ENCODE results near the gene CARD14. TPM values are rescaled to one million over a fixed set of nuclear protein-coding genes. Genes with fewer than 3 reads are reported as not detected.

CARD14 gene
- total RNA-seq, 1 donor from 2014 or later = not detected

DNA sequence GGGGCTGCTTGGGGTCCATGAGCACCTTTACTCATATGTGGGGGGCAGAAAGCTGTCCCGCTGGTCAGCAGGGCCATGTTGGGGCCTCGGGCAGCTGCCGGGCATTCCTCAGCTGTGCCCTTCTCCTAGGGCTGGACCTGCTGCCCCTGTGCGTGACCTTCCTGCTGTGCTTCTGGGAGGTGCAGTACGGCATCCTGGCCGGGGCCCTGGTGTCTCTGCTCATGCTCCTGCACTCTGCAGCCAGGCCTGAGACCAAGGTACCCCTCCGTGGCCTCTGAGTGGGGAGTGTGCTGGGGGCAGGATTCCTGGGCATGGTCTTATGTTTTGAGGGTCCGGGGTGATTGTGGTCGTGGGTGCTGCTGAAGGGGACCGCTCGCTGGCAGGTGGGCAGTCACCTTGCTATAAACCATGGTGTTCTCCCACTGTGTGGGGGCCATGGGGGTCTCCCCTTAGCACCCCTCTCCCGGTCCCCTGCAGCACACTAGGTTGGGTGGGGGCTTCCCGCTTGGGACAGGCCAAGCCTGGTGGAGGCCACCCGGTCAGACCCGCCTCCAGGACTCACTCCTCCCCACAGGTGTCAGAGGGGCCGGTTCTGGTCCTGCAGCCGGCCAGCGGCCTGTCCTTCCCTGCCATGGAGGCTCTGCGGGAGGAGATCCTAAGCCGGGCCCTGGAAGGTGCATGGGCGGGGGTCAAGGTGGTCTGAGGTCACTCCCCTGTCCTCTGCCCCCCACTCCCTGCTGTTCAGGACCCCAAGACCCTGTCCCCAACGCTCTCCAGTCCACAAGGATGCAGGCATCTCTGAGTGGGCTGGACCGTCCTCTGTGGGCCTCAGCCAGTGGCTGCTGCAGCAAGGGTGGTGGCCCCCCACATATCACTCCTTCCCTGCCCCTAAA, 78.4 kb downstream of the CARD14 start:
- no peaks in the 10 kb centered on the region for H3K36me3 Mint-ChIP-seq (ENCODE audit: low read depth)
- TF ChIP-seq, protein P1, sequence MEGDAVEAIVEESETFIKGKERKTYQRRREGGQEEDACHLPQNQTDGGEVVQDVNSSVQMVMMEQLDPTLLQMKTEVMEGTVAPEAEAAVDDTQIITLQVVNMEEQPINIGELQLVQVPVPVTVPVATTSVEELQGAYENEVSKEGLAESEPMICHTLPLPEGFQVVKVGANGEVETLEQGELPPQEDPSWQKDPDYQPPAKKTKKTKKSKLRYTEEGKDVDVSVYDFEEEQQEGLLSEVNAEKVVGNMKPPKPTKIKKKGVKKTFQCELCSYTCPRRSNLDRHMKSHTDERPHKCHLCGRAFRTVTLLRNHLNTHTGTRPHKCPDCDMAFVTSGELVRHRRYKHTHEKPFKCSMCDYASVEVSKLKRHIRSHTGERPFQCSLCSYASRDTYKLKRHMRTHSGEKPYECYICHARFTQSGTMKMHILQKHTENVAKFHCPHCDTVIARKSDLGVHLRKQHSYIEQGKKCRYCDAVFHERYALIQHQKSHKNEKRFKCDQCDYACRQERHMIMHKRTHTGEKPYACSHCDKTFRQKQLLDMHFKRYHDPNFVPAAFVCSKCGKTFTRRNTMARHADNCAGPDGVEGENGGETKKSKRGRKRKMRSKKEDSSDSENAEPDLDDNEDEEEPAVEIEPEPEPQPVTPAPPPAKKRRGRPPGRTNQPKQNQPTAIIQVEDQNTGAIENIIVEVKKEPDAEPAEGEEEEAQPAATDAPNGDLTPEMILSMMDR (IDR thresholded peaks at IDR 0.05) = no peak
- no peak overlapping the region for H3K4me3 Mint-ChIP-seq
- H3K27me3 Mint-ChIP-seq = no peaks in the 10 kb centered on the region
- H3K4me1 Mint-ChIP-seq = peaks cover 4% of the 10 kb centered on the region
- no peaks in the 10 kb centered on the region for H3K9me3 Mint-ChIP-seq
- ChIA-PET POLR2A (interaction anchor here (0.6 kb wide), 1 partner anchor 760 kb away, joined by 3 read pairs; no protein-coding TSS in a partner anchor), CTCF (no interaction called here)
- H3K27ac Mint-ChIP-seq = no peak overlapping the region
- no peak for ATAC-seq (ENCODE audit: low read depth)
- DNase-seq = no peak
- intact Hi-C loops (cut with micrococcal nuclease) = no loop called here

DNA sequence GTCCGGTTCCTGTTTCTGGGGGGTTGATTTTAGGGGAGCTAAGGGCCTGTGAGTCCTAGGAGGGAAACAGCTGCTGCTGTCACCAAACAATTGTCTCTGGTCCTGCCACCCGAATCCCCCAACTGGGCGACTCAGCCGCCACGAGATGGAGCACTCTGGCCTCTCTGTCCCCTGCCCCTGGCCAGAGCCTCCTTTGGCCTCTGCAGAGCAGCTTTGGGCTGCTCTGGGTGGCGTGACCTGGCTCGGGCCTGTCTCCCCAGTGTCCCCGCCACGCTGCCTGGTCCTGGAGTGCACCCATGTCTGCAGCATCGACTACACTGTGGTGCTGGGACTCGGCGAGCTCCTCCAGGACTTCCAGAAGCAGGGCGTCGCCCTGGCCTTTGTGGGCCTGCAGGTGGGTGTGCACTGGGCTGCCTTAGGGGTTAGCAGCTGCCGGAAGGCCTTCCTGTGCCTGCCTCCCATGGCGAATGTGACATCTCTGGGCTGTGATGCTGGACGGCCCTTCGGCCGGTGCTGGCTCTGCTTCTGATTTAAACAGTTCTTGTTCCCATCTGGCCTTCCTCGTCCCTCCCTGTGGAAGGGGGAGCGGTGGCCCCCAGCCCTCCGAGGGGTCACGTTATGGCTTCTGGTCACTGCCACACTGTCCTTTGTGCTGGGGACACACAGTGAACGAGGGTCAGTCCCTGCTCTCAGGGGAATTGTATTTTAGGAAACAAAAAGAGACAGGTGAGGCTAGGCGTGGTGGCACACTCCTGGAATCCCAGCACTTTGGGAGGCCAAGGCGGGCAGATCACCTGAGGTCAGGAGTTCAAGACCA, 79.3 kb downstream of the CARD14 start:
- DNase-seq (no peak), ATAC-seq (ENCODE audit: low read depth) (no peak)
- Mint-ChIP-seq H3K27ac (no peak overlapping the region), H3K4me3 (no peak overlapping the region), H3K36me3 (ENCODE audit: low read depth) (no peaks in the 10 kb centered on the region), H3K27me3 (no peaks in the 10 kb centered on the region), H3K4me1 (peaks cover 6% of the 10 kb centered on the region), H3K9me3 (no peaks in the 10 kb centered on the region)
- ChIA-PET POLR2A (no interaction called here), CTCF (no interaction called here)
- TF ChIP-seq, protein P1 (IDR thresholded peaks at IDR 0.05) = no peak
- intact Hi-C loops (cut with micrococcal nuclease) = no loop called here

DNA sequence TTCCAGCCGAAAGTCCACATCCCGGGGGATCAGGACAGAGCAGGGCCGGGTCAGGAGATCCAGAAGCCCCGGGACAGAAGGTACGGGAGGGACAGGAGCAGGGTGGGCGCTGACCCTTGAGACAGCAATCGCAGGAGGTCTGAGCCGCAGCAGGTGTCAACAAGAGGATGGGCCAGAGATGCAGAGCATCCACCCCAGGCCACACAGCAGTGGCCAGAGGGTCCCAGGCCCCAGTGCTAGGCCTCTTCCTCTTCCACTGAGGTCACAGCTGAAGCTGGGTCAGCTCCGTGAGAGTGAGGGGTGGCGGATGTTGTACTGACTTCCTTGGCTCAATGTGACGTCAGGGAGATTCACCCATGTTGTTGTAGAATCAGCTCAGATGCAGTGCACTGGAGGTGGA, 82.1 kb downstream of the CARD14 start:
- POLR2A ChIA-PET = interaction anchor here (0.8 kb wide), 1 partner anchor 56 kb away, joined by 3 read pairs; no protein-coding TSS in a partner anchor
- Mint-ChIP-seq H3K27me3 (no peaks in the 10 kb centered on the region), H3K4me3 (no peak overlapping the region), H3K4me1 (peaks cover 20% of the 10 kb centered on the region), H3K36me3 (ENCODE audit: low read depth) (no peaks in the 10 kb centered on the region), H3K9me3 (no peaks in the 10 kb centered on the region), H3K27ac (no peak overlapping the region)
- TF ChIP-seq, protein P1 (IDR thresholded peaks at IDR 0.05) = no peak
- DNase-seq (no peak), ATAC-seq (ENCODE audit: low read depth) (no peak)
- CTCF ChIA-PET = interaction anchor here (1.2 to 4.0 kb wide), 3 partner anchors 12 to 150 kb away, joined by 3 to 37 read pairs (median 3); partner anchors contain the start of gene GAA
- intact Hi-C loops (cut with micrococcal nuclease) = loop anchor here (2.0 to 10.0 kb wide), 2 partner anchors 33 to 247 kb away; no protein-coding TSS in a partner anchor

DNA sequence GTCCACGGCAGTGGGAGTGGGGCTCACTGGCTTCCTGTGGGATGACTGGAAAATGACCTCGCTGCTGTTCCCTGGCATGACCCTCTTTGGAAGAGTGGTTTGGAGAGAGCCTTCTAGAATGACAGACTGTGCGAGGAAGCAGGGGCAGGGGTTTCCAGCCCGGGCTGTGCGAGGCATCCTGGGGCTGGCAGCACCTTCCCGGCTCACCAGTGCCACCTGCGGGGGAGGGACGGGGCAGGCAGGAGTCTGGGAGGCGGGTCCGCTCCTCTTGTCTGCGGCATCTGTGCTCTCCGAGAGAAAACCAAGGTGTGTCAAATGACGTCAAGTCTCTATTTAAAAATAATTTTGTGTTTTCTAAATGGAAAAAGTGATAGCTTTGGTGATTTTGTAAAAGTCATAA, 83.0 kb downstream of the CARD14 start:
- intact Hi-C loops (cut with micrococcal nuclease) = loop anchor here (1.0 to 10.0 kb wide), 3 partner anchors 34 to 248 kb away; no protein-coding TSS in a partner anchor
- peaks cover 23% of the 10 kb centered on the region for H3K4me1 Mint-ChIP-seq
- no peak overlapping the region for H3K4me3 Mint-ChIP-seq
- no peak overlapping the region for H3K27ac Mint-ChIP-seq
- ATAC-seq (ENCODE audit: low read depth) = peak; percentile 82
- no peaks in the 10 kb centered on the region for H3K9me3 Mint-ChIP-seq
- no peaks in the 10 kb centered on the region for H3K36me3 Mint-ChIP-seq (ENCODE audit: low read depth)
- ChIA-PET POLR2A (no interaction called here), CTCF (interaction anchor here (0.7 to 4.0 kb wide), 5 partner anchors 11 to 151 kb away, joined by 3 to 37 read pairs (median 3); partner anchors contain the start of gene GAA)
- TF ChIP-seq, protein P1 (IDR thresholded peaks at IDR 0.05) = no peak
- no peaks in the 10 kb centered on the region for H3K27me3 Mint-ChIP-seq
- peak; percentile 62 for DNase-seq

Measured in activated B cell treated with CpG ODN at 0.5 μM for 24 hours (primary cell).